ENCODE results near the gene MC4R. TPM values are rescaled to one million over a fixed set of nuclear protein-coding genes. Genes with fewer than 3 reads are reported as not detected.

The MC4R gene
- total RNA-seq, 1 experiment from 2014 or later, result not detected

GRCh38 chr18:60327880-60328279 is 44.7 kb downstream of the MC4R start:
- no peak for DNase-seq (ENCODE audit: low read depth)

DNA sequence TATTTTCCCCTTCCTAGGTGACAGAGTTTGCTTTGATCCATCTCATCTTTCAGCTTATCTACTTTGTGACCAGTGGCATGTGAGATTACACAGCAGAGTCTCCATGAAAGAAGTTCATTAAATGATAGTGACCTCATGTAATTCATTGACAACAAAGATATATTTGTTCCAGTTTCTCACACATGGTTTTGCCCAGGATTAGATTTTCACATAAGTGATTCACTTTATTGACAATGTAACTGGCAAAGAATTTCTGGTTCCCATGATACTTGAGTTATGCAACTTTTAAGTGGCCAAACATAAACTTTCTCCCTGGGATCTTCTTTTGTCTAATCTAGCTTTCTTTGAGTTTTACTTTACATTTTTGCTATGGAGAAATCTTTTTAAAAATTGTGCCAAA is 50.0 kb downstream of the MC4R start:
- no peak for DNase-seq (ENCODE audit: low read depth)
